ENCODE data around the gene AFG1L.

GRCh38 chr6:108263371-108263770, 31.5 kb upstream of the AFG1L start:
- TF ChIP-seq, protein P1, sequence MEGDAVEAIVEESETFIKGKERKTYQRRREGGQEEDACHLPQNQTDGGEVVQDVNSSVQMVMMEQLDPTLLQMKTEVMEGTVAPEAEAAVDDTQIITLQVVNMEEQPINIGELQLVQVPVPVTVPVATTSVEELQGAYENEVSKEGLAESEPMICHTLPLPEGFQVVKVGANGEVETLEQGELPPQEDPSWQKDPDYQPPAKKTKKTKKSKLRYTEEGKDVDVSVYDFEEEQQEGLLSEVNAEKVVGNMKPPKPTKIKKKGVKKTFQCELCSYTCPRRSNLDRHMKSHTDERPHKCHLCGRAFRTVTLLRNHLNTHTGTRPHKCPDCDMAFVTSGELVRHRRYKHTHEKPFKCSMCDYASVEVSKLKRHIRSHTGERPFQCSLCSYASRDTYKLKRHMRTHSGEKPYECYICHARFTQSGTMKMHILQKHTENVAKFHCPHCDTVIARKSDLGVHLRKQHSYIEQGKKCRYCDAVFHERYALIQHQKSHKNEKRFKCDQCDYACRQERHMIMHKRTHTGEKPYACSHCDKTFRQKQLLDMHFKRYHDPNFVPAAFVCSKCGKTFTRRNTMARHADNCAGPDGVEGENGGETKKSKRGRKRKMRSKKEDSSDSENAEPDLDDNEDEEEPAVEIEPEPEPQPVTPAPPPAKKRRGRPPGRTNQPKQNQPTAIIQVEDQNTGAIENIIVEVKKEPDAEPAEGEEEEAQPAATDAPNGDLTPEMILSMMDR (IDR thresholded peaks at IDR 0.05; ENCODE audit: insufficient read depth, low read length) = no peak
- TF ChIP-seq REST (IDR thresholded peaks at IDR 0.05; ENCODE audit: insufficient replicate concordance, low read depth) (no peak), GABPA (IDR thresholded peaks at IDR 0.05; ENCODE audit: low read depth) (no peak), POLR2AphosphoS5 (IDR thresholded peaks at IDR 0.05; ENCODE audit: low read depth) (no peak)

Measured in HL-60 (cell line).